ENCODE measurements around the gene WSCD1.

GRCh38 chr17:6099492-6099891, 29.3 kb downstream of the WSCD1 start:
- TF ChIP-seq CTCF (IDR thresholded peaks at IDR 0.05) (no peak), EP300 (IDR thresholded peaks at IDR 0.05) (no peak), POLR2A (IDR thresholded peaks at IDR 0.05; ENCODE audit: low read depth) (no peak)
